ENCODE measurements around the gene UPK3BL1. TPM values are rescaled to one million over a fixed set of nuclear protein-coding genes. Genes with fewer than 3 reads are reported as not detected.
"Not testable (repeated sequence)": the region's sequence is repeated elsewhere in the genome, so short reads cannot be mapped to it uniquely, and the experiment has no call there.

Gene UPK3BL1
- total RNA-seq, 1 experiment from 2014 or later: 13.7 TPM

GRCh38 chr7:102630622-102631021 is 12.0 kb downstream of the UPK3BL1 start:
- DNase-seq; BruUV-seq (replicated peaks); H3K36me3 Mint-ChIP-seq (ENCODE audit: insufficient read depth, unreplicated experiment); H3K36me3 ChIP-seq (ENCODE audit: control insufficient read depth, insufficient read depth, low read length); H3K27ac Mint-ChIP-seq (ENCODE audit: unreplicated experiment); CTCF ChIA-PET; H3K9me3 Mint-ChIP-seq (ENCODE audit: unreplicated experiment); intact Hi-C loops (cut with micrococcal nuclease; ENCODE audit: unreplicated experiment); H3K4me3 Mint-ChIP-seq (ENCODE audit: unreplicated experiment); H3K27me3 ChIP-seq (replicated peaks; ENCODE audit: control insufficient read depth, insufficient read depth, low read length); H3K4me1 ChIP-seq; H3K27me3 Mint-ChIP-seq (ENCODE audit: insufficient read depth, unreplicated experiment); H3K4me3 ChIP-seq (ENCODE audit: low read depth, low read length); H3K4me1 Mint-ChIP-seq (ENCODE audit: low read depth, unreplicated experiment); POLR2A ChIA-PET; H3K9me3 ChIP-seq: not testable (repeated sequence)

- H3K9me3 ChIP-seq; intact Hi-C loops (cut with micrococcal nuclease; ENCODE audit: unreplicated experiment); BruUV-seq (replicated peaks); H3K4me3 Mint-ChIP-seq (ENCODE audit: unreplicated experiment); CTCF ChIA-PET; H3K36me3 ChIP-seq (ENCODE audit: control insufficient read depth, insufficient read depth, low read length); DNase-seq; H3K4me1 ChIP-seq; H3K9me3 Mint-ChIP-seq (ENCODE audit: unreplicated experiment); POLR2A ChIA-PET; H3K27me3 Mint-ChIP-seq (ENCODE audit: insufficient read depth, unreplicated experiment); H3K4me1 Mint-ChIP-seq (ENCODE audit: low read depth, unreplicated experiment); H3K27ac Mint-ChIP-seq (ENCODE audit: unreplicated experiment); H3K36me3 Mint-ChIP-seq (ENCODE audit: insufficient read depth, unreplicated experiment); H3K27me3 ChIP-seq (replicated peaks; ENCODE audit: control insufficient read depth, insufficient read depth, low read length); H3K4me3 ChIP-seq (ENCODE audit: low read depth, low read length): not testable (repeated sequence)
These were observed 15.2 kb downstream of the UPK3BL1 start for GRCh38 chr7:102627271-102627904.

GRCh38 chr7:102618122-102618521 is 24.5 kb downstream of the UPK3BL1 start:
- H3K9me3 ChIP-seq; intact Hi-C loops (cut with micrococcal nuclease; ENCODE audit: unreplicated experiment); H3K4me3 ChIP-seq (ENCODE audit: low read depth, low read length); H3K27ac Mint-ChIP-seq (ENCODE audit: unreplicated experiment); H3K36me3 Mint-ChIP-seq (ENCODE audit: insufficient read depth, unreplicated experiment); H3K4me1 ChIP-seq; H3K27me3 ChIP-seq (replicated peaks; ENCODE audit: control insufficient read depth, insufficient read depth, low read length); H3K9me3 Mint-ChIP-seq (ENCODE audit: unreplicated experiment); BruUV-seq (replicated peaks); H3K4me3 Mint-ChIP-seq (ENCODE audit: unreplicated experiment); POLR2A ChIA-PET; H3K36me3 ChIP-seq (ENCODE audit: control insufficient read depth, insufficient read depth, low read length); H3K4me1 Mint-ChIP-seq (ENCODE audit: low read depth, unreplicated experiment); DNase-seq; CTCF ChIA-PET; H3K27me3 Mint-ChIP-seq (ENCODE audit: insufficient read depth, unreplicated experiment): not testable (repeated sequence)

- intact Hi-C loops (cut with micrococcal nuclease; ENCODE audit: unreplicated experiment); H3K36me3 Mint-ChIP-seq (ENCODE audit: insufficient read depth, unreplicated experiment); POLR2A ChIA-PET; H3K27ac Mint-ChIP-seq (ENCODE audit: unreplicated experiment); H3K9me3 ChIP-seq; BruUV-seq (replicated peaks); H3K27me3 Mint-ChIP-seq (ENCODE audit: insufficient read depth, unreplicated experiment); H3K36me3 ChIP-seq (ENCODE audit: control insufficient read depth, insufficient read depth, low read length); H3K27me3 ChIP-seq (replicated peaks; ENCODE audit: control insufficient read depth, insufficient read depth, low read length); H3K4me1 Mint-ChIP-seq (ENCODE audit: low read depth, unreplicated experiment); CTCF ChIA-PET; H3K4me1 ChIP-seq; H3K9me3 Mint-ChIP-seq (ENCODE audit: unreplicated experiment); H3K4me3 Mint-ChIP-seq (ENCODE audit: unreplicated experiment): not testable (repeated sequence)
- H3K4me3 ChIP-seq (ENCODE audit: low read depth, low read length): peak within 1 kb of the TSS; percentile 40
- DNase-seq: peak in 1 of 2 experiments; percentile 32
These were observed 26.0 kb downstream of the UPK3BL1 start, which contains the start of gene RASA4 for GRCh38 chr7:102616507-102617125. Gene RASA4, minus strand, starts transcription at chr7:102616756. Its CDS starts 67 bp downstream, at chr7:102616689.

GRCh38 chr7:102615930-102616329 is 26.7 kb downstream of the UPK3BL1 start:
- POLR2A ChIA-PET; H3K9me3 Mint-ChIP-seq (ENCODE audit: unreplicated experiment); H3K27me3 Mint-ChIP-seq (ENCODE audit: insufficient read depth, unreplicated experiment); DNase-seq; H3K27ac Mint-ChIP-seq (ENCODE audit: unreplicated experiment); H3K4me3 ChIP-seq (ENCODE audit: low read depth, low read length); H3K27me3 ChIP-seq (replicated peaks; ENCODE audit: control insufficient read depth, insufficient read depth, low read length); H3K4me1 ChIP-seq; BruUV-seq (replicated peaks); H3K4me1 Mint-ChIP-seq (ENCODE audit: low read depth, unreplicated experiment); H3K36me3 ChIP-seq (ENCODE audit: control insufficient read depth, insufficient read depth, low read length); intact Hi-C loops (cut with micrococcal nuclease; ENCODE audit: unreplicated experiment); H3K4me3 Mint-ChIP-seq (ENCODE audit: unreplicated experiment); H3K9me3 ChIP-seq; H3K36me3 Mint-ChIP-seq (ENCODE audit: insufficient read depth, unreplicated experiment); CTCF ChIA-PET: not testable (repeated sequence)

- H3K36me3 ChIP-seq (ENCODE audit: control insufficient read depth, insufficient read depth, low read length); H3K9me3 Mint-ChIP-seq (ENCODE audit: unreplicated experiment); H3K4me3 ChIP-seq (ENCODE audit: low read depth, low read length); H3K36me3 Mint-ChIP-seq (ENCODE audit: insufficient read depth, unreplicated experiment); H3K27me3 ChIP-seq (replicated peaks; ENCODE audit: control insufficient read depth, insufficient read depth, low read length); POLR2A ChIA-PET; H3K4me1 Mint-ChIP-seq (ENCODE audit: low read depth, unreplicated experiment); DNase-seq; CTCF ChIA-PET; intact Hi-C loops (cut with micrococcal nuclease; ENCODE audit: unreplicated experiment); BruUV-seq (replicated peaks); H3K4me1 ChIP-seq; H3K27ac Mint-ChIP-seq (ENCODE audit: unreplicated experiment); H3K27me3 Mint-ChIP-seq (ENCODE audit: insufficient read depth, unreplicated experiment); H3K9me3 ChIP-seq; H3K4me3 Mint-ChIP-seq (ENCODE audit: unreplicated experiment): not testable (repeated sequence)
These were observed 27.7 kb downstream of the UPK3BL1 start for GRCh38 chr7:102614873-102615272.

- H3K9me3 Mint-ChIP-seq (ENCODE audit: unreplicated experiment); H3K27me3 Mint-ChIP-seq (ENCODE audit: insufficient read depth, unreplicated experiment); H3K4me3 ChIP-seq (ENCODE audit: low read depth, low read length); H3K27ac Mint-ChIP-seq (ENCODE audit: unreplicated experiment); H3K9me3 ChIP-seq; H3K4me1 Mint-ChIP-seq (ENCODE audit: low read depth, unreplicated experiment); H3K4me1 ChIP-seq; intact Hi-C loops (cut with micrococcal nuclease; ENCODE audit: unreplicated experiment); DNase-seq; H3K36me3 ChIP-seq (ENCODE audit: control insufficient read depth, insufficient read depth, low read length); H3K4me3 Mint-ChIP-seq (ENCODE audit: unreplicated experiment); BruUV-seq (replicated peaks); H3K36me3 Mint-ChIP-seq (ENCODE audit: insufficient read depth, unreplicated experiment); POLR2A ChIA-PET; CTCF ChIA-PET; H3K27me3 ChIP-seq (replicated peaks; ENCODE audit: control insufficient read depth, insufficient read depth, low read length): not testable (repeated sequence)
These were observed 28.3 kb downstream of the UPK3BL1 start for GRCh38 chr7:102614346-102614697.

Data from Caco-2 (cell line).